Nephron progenitor cell (in vitro differentiated cells): ENCODE data around the gene WWTR1.

Source experiments
- DNase-seq: peaks from one replicate; pipeline ENCODE4 v3.0.0; 2021
- H3K27ac Mint-ChIP-seq: 2 replicates; pipeline ENCODE4 v1.8.0; 2021; ENCODE audit warnings: mild to moderate bottlenecking, moderate library complexity, mixed read lengths
- H3K27me3 Mint-ChIP-seq: 2 replicates; pipeline ENCODE4 v1.8.0; 2021; ENCODE audit warnings: mild to moderate bottlenecking, low read depth, mixed read lengths; ENCODE audit not compliant: poor library complexity
- H3K36me3 Mint-ChIP-seq: 2 replicates; pipeline ENCODE4 v1.8.0; 2021; ENCODE audit warnings: low read depth, mixed read lengths
- H3K4me1 Mint-ChIP-seq: 2 replicates; pipeline ENCODE4 v1.8.0; 2021; ENCODE audit warnings: mixed read lengths
- H3K4me3 Mint-ChIP-seq: 2 replicates; pipeline ENCODE4 v1.8.0; 2021; ENCODE audit warnings: mild to moderate bottlenecking, moderate library complexity, mixed read lengths
- H3K9me3 Mint-ChIP-seq: 2 replicates; pipeline ENCODE4 v1.8.0; 2021; ENCODE audit warnings: mild to moderate bottlenecking, moderate library complexity, mixed read lengths
- TF ChIP-seq, protein P1 (sequence below): fragments of 200-600 bp; sonication (generic); IDR thresholded peaks from 2 replicates; pipeline ENCODE4 v1.5.0; 2021; ENCODE audit warnings: antibody characterized with exemption

The WWTR1 gene

DNA sequence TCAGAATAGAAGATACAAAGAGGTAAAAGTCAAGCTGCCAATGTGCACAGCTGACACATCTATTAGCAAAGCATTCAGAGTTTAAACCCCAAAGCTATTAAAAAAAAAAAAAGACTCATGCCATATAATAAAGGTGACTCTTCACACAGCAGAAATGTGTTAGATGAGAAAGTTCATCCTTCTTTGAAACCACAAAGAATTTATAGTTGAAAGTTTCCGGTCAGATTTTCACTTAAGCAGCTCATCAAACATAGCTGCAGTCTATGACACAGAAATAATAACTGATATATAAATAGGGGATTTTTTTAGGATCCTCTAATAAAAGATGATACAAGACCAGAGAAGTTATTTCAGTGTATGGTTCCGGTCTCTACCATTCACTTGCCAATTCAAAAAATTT is 76.6 kb downstream of the WWTR1 start:
- DNase-seq: no peak
- no peaks in the 10 kb centered on the region for H3K9me3 Mint-ChIP-seq
- H3K27me3 Mint-ChIP-seq: peaks cover 4% of the 10 kb centered on the region
- no peaks in the 10 kb centered on the region for H3K36me3 Mint-ChIP-seq
- peaks cover 58% of the 10 kb centered on the region for H3K4me1 Mint-ChIP-seq
- H3K4me3 Mint-ChIP-seq: no peak overlapping the region
- TF ChIP-seq, protein P1, sequence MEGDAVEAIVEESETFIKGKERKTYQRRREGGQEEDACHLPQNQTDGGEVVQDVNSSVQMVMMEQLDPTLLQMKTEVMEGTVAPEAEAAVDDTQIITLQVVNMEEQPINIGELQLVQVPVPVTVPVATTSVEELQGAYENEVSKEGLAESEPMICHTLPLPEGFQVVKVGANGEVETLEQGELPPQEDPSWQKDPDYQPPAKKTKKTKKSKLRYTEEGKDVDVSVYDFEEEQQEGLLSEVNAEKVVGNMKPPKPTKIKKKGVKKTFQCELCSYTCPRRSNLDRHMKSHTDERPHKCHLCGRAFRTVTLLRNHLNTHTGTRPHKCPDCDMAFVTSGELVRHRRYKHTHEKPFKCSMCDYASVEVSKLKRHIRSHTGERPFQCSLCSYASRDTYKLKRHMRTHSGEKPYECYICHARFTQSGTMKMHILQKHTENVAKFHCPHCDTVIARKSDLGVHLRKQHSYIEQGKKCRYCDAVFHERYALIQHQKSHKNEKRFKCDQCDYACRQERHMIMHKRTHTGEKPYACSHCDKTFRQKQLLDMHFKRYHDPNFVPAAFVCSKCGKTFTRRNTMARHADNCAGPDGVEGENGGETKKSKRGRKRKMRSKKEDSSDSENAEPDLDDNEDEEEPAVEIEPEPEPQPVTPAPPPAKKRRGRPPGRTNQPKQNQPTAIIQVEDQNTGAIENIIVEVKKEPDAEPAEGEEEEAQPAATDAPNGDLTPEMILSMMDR: no peak
- H3K27ac Mint-ChIP-seq: no peak overlapping the region

DNA sequence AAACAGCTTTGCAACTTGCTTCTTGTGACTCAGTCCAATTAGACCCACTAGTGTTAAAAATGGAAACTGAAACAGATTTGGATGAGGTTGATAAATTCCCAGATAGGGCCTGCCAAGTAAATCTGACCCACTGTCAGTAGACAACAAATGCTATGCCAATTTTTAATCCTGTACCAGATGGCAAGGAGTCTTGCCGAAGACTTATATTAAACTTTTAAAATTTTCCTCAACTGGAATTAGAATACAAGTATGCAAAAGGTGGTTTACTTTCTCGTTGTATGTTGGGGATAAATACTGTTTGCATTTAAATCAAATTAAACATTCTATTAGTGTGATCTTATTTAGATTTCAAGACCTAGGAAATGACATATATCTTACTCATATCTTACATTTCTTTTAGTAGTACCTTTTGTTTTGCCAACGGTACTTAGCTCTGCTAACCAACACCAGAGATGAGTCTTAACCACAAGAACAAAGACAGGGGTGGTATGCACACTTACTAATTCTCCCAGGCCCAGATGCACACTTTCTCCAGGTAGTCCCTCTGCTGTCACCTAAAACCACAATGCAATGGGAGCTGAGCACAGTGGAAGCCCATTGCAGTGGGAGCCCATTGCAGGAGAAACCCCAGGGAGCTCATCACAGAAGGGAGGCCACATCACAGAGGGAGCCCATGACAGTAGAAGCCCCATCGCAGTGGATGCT is 77.8 kb downstream of the WWTR1 start:
- H3K4me3 Mint-ChIP-seq: no peak overlapping the region
- peaks cover 4% of the 10 kb centered on the region for H3K27me3 Mint-ChIP-seq
- no peaks in the 10 kb centered on the region for H3K9me3 Mint-ChIP-seq
- peak overlapping the region; percentile 77 for H3K27ac Mint-ChIP-seq
- no peak for DNase-seq
- TF ChIP-seq, protein P1: no peak
- no peaks in the 10 kb centered on the region for H3K36me3 Mint-ChIP-seq
- peaks cover 70% of the 10 kb centered on the region for H3K4me1 Mint-ChIP-seq

DNA sequence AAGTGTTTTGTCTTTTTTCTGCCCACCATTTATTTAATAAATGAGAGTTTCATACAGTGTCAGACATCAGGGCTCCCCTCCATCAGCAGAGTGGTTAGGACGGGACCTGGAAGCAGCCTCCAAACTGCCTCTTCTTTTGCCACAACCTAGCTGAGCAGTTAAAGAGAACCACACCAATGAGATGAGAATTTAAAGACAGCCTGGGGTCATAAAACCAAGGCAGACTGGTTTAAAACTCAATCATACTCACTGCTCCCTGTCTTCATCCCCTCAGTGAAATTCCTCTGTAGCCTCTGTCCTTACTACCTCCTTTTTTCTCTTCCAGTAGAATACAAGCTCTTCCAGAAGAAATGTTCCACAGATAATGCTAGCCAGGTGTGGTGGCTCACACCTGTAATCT is 78.7 kb downstream of the WWTR1 start:
- no peak for DNase-seq
- peak overlapping the region; percentile 71 for H3K27ac Mint-ChIP-seq
- TF ChIP-seq, protein P1: no peak
- H3K4me3 Mint-ChIP-seq: no peak overlapping the region
- H3K4me1 Mint-ChIP-seq: peaks cover 71% of the 10 kb centered on the region
- H3K36me3 Mint-ChIP-seq: no peaks in the 10 kb centered on the region
- no peaks in the 10 kb centered on the region for H3K9me3 Mint-ChIP-seq
- no peaks in the 10 kb centered on the region for H3K27me3 Mint-ChIP-seq

DNA sequence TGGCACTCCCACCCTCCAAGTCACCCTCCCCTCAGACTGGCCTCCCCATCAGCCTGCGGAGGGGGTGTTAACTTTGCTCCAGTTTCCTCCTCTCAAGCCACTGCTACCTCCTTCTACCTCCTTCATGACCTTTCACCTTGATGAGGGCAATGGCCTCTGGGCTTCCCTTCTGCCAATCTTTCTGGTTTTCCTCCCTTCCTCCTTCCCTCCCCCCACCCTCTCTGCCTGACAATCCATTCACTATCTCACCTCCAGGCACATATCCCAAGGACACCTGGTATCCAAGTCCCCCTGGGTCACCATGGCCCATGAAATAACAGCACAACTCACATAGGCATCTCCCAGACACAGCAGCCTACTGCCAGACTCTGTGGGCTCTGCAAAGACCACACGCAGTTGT is 80.0 kb downstream of the WWTR1 start:
- H3K4me1 Mint-ChIP-seq: peaks cover 77% of the 10 kb centered on the region
- no peak for DNase-seq
- H3K9me3 Mint-ChIP-seq: no peaks in the 10 kb centered on the region
- H3K27ac Mint-ChIP-seq: peak overlapping the region; percentile 83
- H3K36me3 Mint-ChIP-seq: no peaks in the 10 kb centered on the region
- H3K4me3 Mint-ChIP-seq: peak overlapping the region; percentile 61
- TF ChIP-seq, protein P1: no peak
- H3K27me3 Mint-ChIP-seq: no peaks in the 10 kb centered on the region

DNA sequence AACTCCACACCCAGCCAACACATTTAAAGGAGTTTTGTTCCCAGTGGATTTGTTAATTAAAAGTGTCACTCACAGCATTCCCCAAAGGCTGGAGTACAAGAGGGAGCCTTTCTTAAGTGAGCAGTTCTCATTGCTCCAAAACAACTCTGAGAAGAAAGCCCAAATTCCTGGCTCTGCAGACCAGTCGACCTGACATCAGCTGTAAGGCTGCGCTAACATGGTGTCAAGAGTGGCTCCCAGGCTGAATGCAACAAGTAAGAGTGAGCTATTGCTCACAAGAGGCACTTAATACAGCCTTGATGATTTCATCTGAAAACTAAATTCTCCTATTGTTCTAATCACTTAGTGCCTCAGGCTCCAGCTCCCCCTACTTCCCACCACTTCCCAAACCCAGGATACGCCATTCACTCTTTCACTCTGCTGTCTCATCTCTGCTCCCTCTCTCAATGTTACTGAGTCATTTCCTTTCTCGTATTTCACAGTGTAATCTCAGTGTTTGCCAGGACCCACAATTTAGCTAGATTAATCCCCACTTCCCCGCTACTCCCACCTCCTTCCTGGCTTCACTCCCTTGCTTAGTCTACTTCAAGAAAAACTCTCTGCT is 81.8 kb downstream of the WWTR1 start:
- no peaks in the 10 kb centered on the region for H3K27me3 Mint-ChIP-seq
- no peaks in the 10 kb centered on the region for H3K9me3 Mint-ChIP-seq
- peaks cover 12% of the 10 kb centered on the region for H3K36me3 Mint-ChIP-seq
- H3K4me1 Mint-ChIP-seq: peaks cover 73% of the 10 kb centered on the region
- TF ChIP-seq, protein P1: no peak
- no peak for DNase-seq
- H3K27ac Mint-ChIP-seq: peak overlapping the region; percentile 91
- H3K4me3 Mint-ChIP-seq: peak overlapping the region; percentile 27
